Muscle layer of colon (tissue), 2 donors: ENCODE measurements around the gene ALK.

Experiments used
- H3K27ac ChIP-seq: one replicate; pipeline ENCODE4 v1.7.0; 2013; ENCODE audit warnings: low read depth, mild to moderate bottlenecking, low read length, moderate library complexity
- H3K27me3 ChIP-seq, 2 donors: one replicate each; pipeline ENCODE4 v1.7.0; 2013; ENCODE audit warnings: low read length in 2 of 2, mild to moderate bottlenecking in 2 of 2; ENCODE audit not compliant: insufficient read depth in 2 of 2, control insufficient read depth in 1 of 2
- H3K36me3 ChIP-seq: one replicate; pipeline ENCODE4 v1.7.0; 2013; ENCODE audit warnings: mild to moderate bottlenecking, low read length; ENCODE audit not compliant: insufficient read depth
- H3K4me1 ChIP-seq: one replicate; pipeline ENCODE4 v1.7.0; 2013; ENCODE audit warnings: mild to moderate bottlenecking, low read length; ENCODE audit not compliant: insufficient read depth
- H3K4me3 ChIP-seq, 2 donors: one replicate each; pipeline ENCODE4 v1.7.0; 2013; ENCODE audit warnings: low read length in 2 of 2, low read depth in 1 of 2, mild to moderate bottlenecking in 1 of 2, moderate library complexity in 1 of 2
- H3K9ac ChIP-seq: one replicate; pipeline ENCODE4 v1.7.0; 2013; ENCODE audit warnings: low read length
- H3K9me3 ChIP-seq: one replicate; pipeline ENCODE4 v1.7.0; 2013; ENCODE audit warnings: mild to moderate bottlenecking, low read length
- donor health status: abdominal sarcoma.
- donor health status: Adenocarcinoma of cecum.

The ALK gene

DNA sequence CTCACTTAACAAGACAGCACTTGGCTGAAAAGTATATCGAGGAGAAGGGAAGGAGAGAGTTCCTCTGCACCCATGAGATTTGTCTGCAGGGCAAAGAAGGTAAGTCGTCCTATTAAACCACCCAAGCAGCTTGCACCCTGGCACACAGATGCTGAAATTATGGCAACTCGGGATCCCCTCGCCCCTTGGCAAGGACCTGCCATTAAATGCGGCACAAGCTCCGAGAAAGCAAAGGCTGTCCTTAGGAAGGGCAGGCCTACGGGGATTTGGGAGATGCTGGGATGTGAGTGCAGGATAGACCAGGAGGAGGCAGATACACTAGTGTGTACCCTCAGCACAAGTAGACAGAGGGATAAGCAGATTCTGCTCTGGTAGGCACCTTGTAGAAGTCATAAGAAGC, 191.5 kb downstream of the ALK start:
- Histone ChIP-seq H3K27me3 (no peaks in the 10 kb centered on the region), H3K36me3 (no peaks in the 10 kb centered on the region), H3K9ac (no peak overlapping the region), H3K4me1 (peaks cover 8% of the 10 kb centered on the region), H3K4me3 (no peak overlapping the region), H3K9me3 (no peaks in the 10 kb centered on the region), H3K27ac (no peak overlapping the region)

- peaks cover 8% of the 10 kb centered on the region for H3K4me1 ChIP-seq
- H3K9ac ChIP-seq: no peak overlapping the region
- H3K27ac ChIP-seq: no peak overlapping the region
- H3K27me3 ChIP-seq: no peaks in the 10 kb centered on the region
- no peaks in the 10 kb centered on the region for H3K36me3 ChIP-seq
- peak overlapping the region in 1 of 2 donors; percentile 19 for H3K4me3 ChIP-seq
- H3K9me3 ChIP-seq: no peaks in the 10 kb centered on the region
These were observed 192.0 kb downstream of the ALK start for GRCh38 chr2:29729401-29729800.

- Histone ChIP-seq H3K27me3 (no peaks in the 10 kb centered on the region), H3K27ac (no peak overlapping the region), H3K4me1 (peaks cover 8% of the 10 kb centered on the region), H3K9ac (no peak overlapping the region), H3K4me3 (no peak overlapping the region), H3K9me3 (no peaks in the 10 kb centered on the region), H3K36me3 (no peaks in the 10 kb centered on the region)
These were observed 194.4 kb downstream of the ALK start for GRCh38 chr2:29726976-29727375.

DNA sequence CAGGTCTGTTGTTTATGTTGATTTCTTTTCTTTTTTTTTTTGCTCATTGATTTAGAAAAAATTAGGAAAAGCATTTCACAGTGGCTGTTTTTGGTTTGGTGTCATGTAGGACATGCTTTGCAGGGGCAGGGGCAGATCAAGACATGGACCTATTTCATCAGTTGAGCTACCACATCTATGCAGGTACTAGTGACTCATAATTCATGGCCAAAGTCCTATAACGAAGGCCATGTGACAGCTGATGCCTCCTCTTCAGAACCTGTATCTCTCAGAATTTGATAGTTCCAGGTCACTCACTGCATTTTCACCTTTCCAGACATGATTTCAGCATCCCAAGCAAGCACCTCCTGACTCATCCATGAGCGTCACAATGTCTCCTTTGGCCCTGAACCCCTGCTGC, 195.8 kb downstream of the ALK start:
- no peak overlapping the region for H3K9ac ChIP-seq
- no peaks in the 10 kb centered on the region for H3K36me3 ChIP-seq
- no peak overlapping the region for H3K4me3 ChIP-seq
- no peaks in the 10 kb centered on the region for H3K27me3 ChIP-seq
- no peak overlapping the region for H3K27ac ChIP-seq
- H3K4me1 ChIP-seq: peaks cover 8% of the 10 kb centered on the region
- no peaks in the 10 kb centered on the region for H3K9me3 ChIP-seq

DNA sequence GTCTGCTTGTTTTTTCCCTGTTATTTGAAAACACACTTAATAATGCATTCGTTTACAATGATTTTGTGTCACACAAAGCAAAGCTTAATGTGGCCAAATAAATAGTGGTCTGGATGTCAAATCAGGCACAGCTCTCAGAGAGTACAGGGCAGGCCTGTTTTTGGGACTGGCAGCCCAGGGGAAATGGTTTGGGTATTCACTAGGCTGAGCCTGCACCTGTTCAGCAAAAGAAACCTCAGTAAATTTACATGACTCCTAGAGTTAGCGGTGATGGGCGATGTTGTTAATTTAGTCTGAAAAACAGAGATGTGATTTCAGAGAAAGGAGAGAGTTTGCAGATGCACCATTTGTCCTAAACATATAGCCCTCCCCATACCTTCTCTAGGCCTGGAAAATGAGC, 197.1 kb downstream of the ALK start:
- no peaks in the 10 kb centered on the region for H3K27me3 ChIP-seq
- no peak overlapping the region for H3K9ac ChIP-seq
- H3K9me3 ChIP-seq: no peaks in the 10 kb centered on the region
- no peak overlapping the region for H3K27ac ChIP-seq
- peaks cover 5% of the 10 kb centered on the region for H3K4me1 ChIP-seq
- no peaks in the 10 kb centered on the region for H3K36me3 ChIP-seq
- H3K4me3 ChIP-seq: no peak overlapping the region

DNA sequence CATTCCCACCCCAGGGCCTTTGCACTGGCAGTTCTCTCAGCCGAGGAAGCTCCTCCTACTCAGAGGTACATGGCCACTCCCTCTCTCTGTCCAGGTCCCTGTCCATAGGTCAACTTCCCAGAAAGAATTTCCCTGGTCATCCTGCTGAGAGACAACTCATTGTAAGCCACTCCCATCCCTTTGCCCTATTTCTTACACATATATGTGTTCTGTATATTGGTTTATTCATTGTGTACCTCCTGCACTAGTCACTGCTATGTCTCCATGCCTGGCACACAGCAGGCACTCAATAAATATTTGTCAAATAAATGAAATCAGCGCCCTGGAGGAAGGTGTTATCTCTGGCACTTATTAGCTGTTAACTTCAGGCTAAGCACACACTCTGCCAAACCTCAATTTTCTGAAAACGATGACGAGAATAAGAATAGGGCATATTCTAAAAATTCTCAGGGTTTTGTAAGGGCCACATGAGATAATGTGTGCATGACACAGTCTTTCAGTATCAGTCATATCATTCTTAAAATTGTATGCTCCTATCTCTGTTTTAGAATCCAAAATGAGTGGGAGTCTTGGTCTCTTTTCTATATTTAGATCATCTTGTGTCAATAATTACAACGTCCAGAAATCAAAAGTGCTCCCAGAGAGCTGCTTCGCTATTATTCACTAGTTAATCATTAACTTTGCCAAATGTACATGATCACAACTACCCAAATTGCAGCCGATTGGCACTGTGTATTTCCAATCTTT, 198.0 kb downstream of the ALK start:
- Histone ChIP-seq H3K9me3 (no peaks in the 10 kb centered on the region), H3K9ac (no peak overlapping the region), H3K4me1 (no peaks in the 10 kb centered on the region), H3K27ac (no peak overlapping the region), H3K27me3 (no peaks in the 10 kb centered on the region), H3K4me3 (no peak overlapping the region), H3K36me3 (no peaks in the 10 kb centered on the region)

DNA sequence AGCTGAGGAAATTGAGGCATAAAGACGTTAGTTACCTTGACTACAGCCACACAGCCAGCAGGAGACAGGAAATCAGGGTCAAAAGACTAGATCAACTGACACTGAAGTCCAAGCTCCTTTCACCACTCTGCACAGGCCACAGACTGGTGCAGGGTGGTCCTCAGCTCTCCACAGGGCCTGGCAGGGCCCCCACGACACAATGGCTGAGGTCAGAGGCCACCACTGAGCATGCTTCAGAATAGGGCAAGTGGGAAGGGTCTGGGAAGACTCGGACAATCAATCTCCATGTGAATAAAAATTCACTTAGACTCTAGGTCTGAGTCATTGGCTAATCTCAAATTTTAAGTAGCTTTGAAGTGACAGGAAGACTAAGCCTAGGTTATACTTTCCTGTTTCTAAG, 201.7 kb downstream of the ALK start:
- Histone ChIP-seq H3K4me3 (no peak overlapping the region), H3K27me3 (no peaks in the 10 kb centered on the region), H3K4me1 (no peaks in the 10 kb centered on the region), H3K27ac (no peak overlapping the region), H3K9me3 (no peaks in the 10 kb centered on the region), H3K9ac (no peak overlapping the region), H3K36me3 (no peaks in the 10 kb centered on the region)

DNA sequence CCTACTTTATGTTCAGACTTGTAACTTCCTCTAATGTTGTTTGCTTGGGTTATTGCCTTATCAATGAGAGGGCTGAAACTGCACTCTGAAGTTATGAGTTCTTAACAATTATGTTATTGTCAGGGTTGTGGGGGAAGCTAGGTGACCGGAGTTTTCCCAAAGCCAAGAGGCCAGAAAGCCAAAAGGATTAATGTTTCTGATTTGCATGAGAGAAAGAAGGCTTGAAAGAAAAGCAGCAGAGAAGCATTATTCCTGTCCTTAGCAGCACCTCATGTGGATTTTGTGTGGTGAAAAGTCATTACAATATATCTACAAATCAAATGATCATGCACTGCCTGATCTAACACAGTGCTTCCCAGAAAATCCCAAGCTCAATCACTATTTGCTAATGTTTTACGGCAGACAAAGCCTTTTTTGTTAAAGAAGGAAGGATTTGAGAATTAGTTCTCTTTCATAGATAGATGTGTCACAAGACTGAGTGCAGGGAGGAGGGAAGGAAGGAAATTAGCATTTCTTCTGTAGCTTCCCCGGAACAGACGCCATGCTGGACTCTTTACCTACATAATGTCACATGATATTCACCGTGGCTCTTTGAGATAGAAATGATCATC, 203.2 kb downstream of the ALK start:
- Histone ChIP-seq H3K27ac (no peak overlapping the region), H3K9ac (no peak overlapping the region), H3K9me3 (no peaks in the 10 kb centered on the region), H3K36me3 (no peaks in the 10 kb centered on the region), H3K27me3 (no peaks in the 10 kb centered on the region), H3K4me3 (no peak overlapping the region), H3K4me1 (no peaks in the 10 kb centered on the region)

- H3K36me3 ChIP-seq: no peaks in the 10 kb centered on the region
- no peaks in the 10 kb centered on the region for H3K9me3 ChIP-seq
- no peaks in the 10 kb centered on the region for H3K4me1 ChIP-seq
- H3K4me3 ChIP-seq: no peak overlapping the region
- H3K27me3 ChIP-seq: no peaks in the 10 kb centered on the region
- H3K9ac ChIP-seq: no peak overlapping the region
- H3K27ac ChIP-seq: no peak overlapping the region
These were observed 205.7 kb downstream of the ALK start for GRCh38 chr2:29715655-29716054.

DNA sequence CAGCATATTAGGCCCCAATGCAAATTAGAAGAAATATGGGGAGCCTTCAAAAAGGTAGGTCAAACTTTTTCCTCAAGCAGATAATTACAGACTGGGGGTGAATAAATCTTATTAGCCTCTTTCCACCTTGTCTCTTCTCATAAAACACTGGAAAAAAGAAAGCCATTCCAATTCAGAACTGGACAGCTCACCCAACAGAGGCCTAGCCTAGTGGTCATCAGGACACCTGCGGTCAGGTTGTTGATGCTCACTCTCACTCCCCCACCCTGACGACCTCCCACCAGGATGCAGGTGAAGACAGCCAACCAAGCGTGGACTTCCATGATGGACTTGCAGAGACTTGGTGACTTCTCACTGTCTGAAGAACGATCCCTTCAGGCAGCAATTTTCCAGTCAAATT, 207.1 kb downstream of the ALK start:
- Histone ChIP-seq H3K4me1 (no peaks in the 10 kb centered on the region), H3K27me3 (no peaks in the 10 kb centered on the region), H3K36me3 (no peaks in the 10 kb centered on the region)

DNA sequence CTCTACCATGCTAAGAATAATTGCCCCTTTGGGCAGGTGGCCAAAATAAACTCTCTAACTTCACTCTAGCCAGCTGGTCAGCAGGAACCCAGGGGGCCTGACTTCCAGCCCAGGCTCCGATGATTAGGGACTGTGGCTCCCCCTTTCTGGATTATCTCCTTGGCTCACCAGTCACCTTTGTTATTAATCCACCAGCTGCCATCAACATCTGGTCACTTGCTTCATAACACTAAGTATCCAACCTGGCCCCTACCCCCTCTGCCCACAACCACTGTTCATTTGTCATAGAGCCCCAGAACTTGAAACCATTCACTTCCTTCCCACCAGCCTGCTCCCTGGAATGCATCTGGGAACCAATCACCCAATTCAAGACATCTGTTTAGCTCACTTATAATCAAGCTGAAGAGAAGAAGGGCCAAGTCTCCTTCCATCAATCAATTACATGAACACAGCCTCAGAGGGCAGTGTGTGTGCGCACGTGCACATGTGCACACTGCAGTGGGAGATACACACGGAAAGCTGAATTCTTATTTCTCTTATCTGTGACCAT, 215.1 kb downstream of the ALK start:
- Histone ChIP-seq H3K9ac (no peak overlapping the region), H3K27me3 (no peaks in the 10 kb centered on the region), H3K27ac (no peak overlapping the region), H3K4me3 (no peak overlapping the region), H3K9me3 (no peaks in the 10 kb centered on the region), H3K4me1 (no peaks in the 10 kb centered on the region), H3K36me3 (no peaks in the 10 kb centered on the region)

More for the DNA sequence above, 207.1 kb downstream of the ALK start:
- H3K27ac ChIP-seq: no peak overlapping the region
- H3K4me3 ChIP-seq: no peak overlapping the region
- no peak overlapping the region for H3K9ac ChIP-seq
- no peaks in the 10 kb centered on the region for H3K9me3 ChIP-seq

GRCh38 chr2:29705616-29706015, 215.8 kb downstream of the ALK start:
- Histone ChIP-seq H3K27ac (no peak overlapping the region), H3K36me3 (no peaks in the 10 kb centered on the region), H3K4me1 (no peaks in the 10 kb centered on the region), H3K9me3 (no peaks in the 10 kb centered on the region), H3K4me3 (no peak overlapping the region), H3K9ac (no peak overlapping the region), H3K27me3 (no peaks in the 10 kb centered on the region)
